ENCODE measurements around the gene SCAF4.

DNA sequence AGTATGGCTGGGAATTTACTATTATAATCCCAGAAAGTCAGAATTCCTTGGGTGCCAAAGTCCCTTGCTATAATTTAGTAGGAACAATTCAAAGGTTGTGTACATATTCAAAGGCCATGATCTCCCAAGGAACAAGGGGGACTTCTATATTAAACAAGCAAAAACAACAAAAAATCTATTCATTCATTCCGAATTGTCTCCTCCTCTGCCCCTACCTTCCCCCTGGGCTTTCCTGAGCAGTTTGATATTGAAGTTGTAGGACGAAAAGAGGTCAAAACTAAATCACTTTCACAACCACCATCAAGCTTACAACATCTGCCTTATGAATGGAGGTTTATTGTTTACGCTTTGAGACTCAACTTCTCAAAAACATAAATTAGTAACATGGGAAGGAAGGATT is 107.7 kb downstream of the SCAF4 start:
- TF ChIP-seq, protein P1, sequence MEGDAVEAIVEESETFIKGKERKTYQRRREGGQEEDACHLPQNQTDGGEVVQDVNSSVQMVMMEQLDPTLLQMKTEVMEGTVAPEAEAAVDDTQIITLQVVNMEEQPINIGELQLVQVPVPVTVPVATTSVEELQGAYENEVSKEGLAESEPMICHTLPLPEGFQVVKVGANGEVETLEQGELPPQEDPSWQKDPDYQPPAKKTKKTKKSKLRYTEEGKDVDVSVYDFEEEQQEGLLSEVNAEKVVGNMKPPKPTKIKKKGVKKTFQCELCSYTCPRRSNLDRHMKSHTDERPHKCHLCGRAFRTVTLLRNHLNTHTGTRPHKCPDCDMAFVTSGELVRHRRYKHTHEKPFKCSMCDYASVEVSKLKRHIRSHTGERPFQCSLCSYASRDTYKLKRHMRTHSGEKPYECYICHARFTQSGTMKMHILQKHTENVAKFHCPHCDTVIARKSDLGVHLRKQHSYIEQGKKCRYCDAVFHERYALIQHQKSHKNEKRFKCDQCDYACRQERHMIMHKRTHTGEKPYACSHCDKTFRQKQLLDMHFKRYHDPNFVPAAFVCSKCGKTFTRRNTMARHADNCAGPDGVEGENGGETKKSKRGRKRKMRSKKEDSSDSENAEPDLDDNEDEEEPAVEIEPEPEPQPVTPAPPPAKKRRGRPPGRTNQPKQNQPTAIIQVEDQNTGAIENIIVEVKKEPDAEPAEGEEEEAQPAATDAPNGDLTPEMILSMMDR (IDR thresholded peaks at IDR 0.05): no peak
- TF ChIP-seq EP300 (IDR thresholded peaks at IDR 0.05) (no peak), POLR2AphosphoS5 (IDR thresholded peaks at IDR 0.05) (no peak)
